Activated T-cell treated with anti-CD3 and anti-CD28 coated beads for 1 hour (primary cell): ENCODE measurements around the gene NPR1.
"Not testable (repeated sequence)": the region's sequence is repeated elsewhere in the genome, so short reads cannot be mapped to it uniquely, and the experiment has no call there.

Experiments
- DNase-seq: peaks from one replicate; pipeline ENCODE4 v3.0.0-alpha.2; 2020; ENCODE audit warnings: low read depth

Gene NPR1

GRCh38 chr1:153678519-153679336 is at the start of gene NPR1:
NPR1 (plus strand) TSS chr1:153678688; CDS start chr1:153679109, 421 bp downstream.
- no peak for DNase-seq

GRCh38 chr1:153629343-153629665 is 49.2 kb upstream of the NPR1 start:
- no peak for DNase-seq

- DNase-seq, result no peak
These were observed 48.5 kb upstream of the NPR1 start for GRCh38 chr1:153629971-153630370.

GRCh38 chr1:153630384-153630783 is 48.1 kb upstream of the NPR1 start:
- DNase-seq, result no peak

GRCh38 chr1:153631047-153632022 is 47.2 kb upstream of the NPR1 start:
- DNase-seq, result no peak

GRCh38 chr1:153633161-153633753 is 45.2 kb upstream of the NPR1 start:
- no peak for DNase-seq

- peak; percentile 96 for DNase-seq
These were observed 44.5 kb upstream of the NPR1 start, which contains the start of gene CHTOP for GRCh38 chr1:153633754-153634665. CHTOP (plus strand) TSS chr1:153634066; CDS start chr1:153636589, 2,523 bp downstream.

- DNase-seq, result no peak
These were observed 42.6 kb upstream of the NPR1 start for GRCh38 chr1:153635872-153636271.

- DNase-seq, result no peak
These were observed 42.2 kb upstream of the NPR1 start for GRCh38 chr1:153636312-153636711.

GRCh38 chr1:153638261-153638660 is 40.2 kb upstream of the NPR1 start:
- no peak for DNase-seq

GRCh38 chr1:153639280-153639679 is 39.2 kb upstream of the NPR1 start:
- DNase-seq, result no peak

- not testable (repeated sequence) for DNase-seq
These were observed 38.3 kb upstream of the NPR1 start for GRCh38 chr1:153640213-153640612.

GRCh38 chr1:153640861-153641260 is 37.6 kb upstream of the NPR1 start:
- DNase-seq, result no peak

GRCh38 chr1:153642161-153642560 is 36.3 kb upstream of the NPR1 start:
- no peak for DNase-seq

- DNase-seq, result no peak
These were observed 35.4 kb upstream of the NPR1 start for GRCh38 chr1:153643100-153643499.

GRCh38 chr1:153643816-153644215 is 34.7 kb upstream of the NPR1 start:
- DNase-seq, result no peak

- DNase-seq, result no peak
These were observed 31.7 kb upstream of the NPR1 start for GRCh38 chr1:153646672-153647345.

GRCh38 chr1:153647346-153647714 is 31.2 kb upstream of the NPR1 start:
- no peak for DNase-seq

- no peak for DNase-seq
These were observed 30.4 kb upstream of the NPR1 start for GRCh38 chr1:153648000-153648643.

- DNase-seq, result no peak
These were observed 29.2 kb upstream of the NPR1 start for GRCh38 chr1:153649137-153649862.
